RWPE1 (cell line): ENCODE measurements around the gene AIG1.

Experiments used
- CTCF ChIA-PET: fragments of 350-600 bp; sonication (Branson Sonifier 250); formaldehyde crosslinking; extraction: SDS; loops from one replicate; lab custom pipeline; 2021; lab: Yijun Ruan, JAX
- POLR2A ChIA-PET: fragments of 400-600 bp; formaldehyde crosslinking; extraction: SDS; loops from one replicate; lab custom pipeline; 2020; ENCODE audit warnings: antibody characterized with exemption; ENCODE audit not compliant: low non-redundant PET; lab: Yijun Ruan, JAX
- DNase-seq: peaks from one replicate; pipeline ENCODE4 v3.0.0; 2012; ENCODE audit warnings: low spot score
- H3K27ac ChIP-seq: fragments of 450-650 bp; 2 replicates; pipeline ENCODE4 v1.5.1; 2017
- CTCF ChIP-seq: fragments of 450-650 bp; conservative IDR thresholded peaks from 2 replicates; pipeline ENCODE4 v1.5.1; 2017; ENCODE audit warnings: low read depth, mild to moderate bottlenecking

The AIG1 gene

GRCh38 chr6:143205131-143205535 is 144.4 kb downstream of the AIG1 start:
- POLR2A ChIA-PET, result no interaction called here
- no peak for DNase-seq
- CTCF ChIA-PET, result no interaction called here
- TF ChIP-seq CTCF, result no peak
- no peak overlapping the region for H3K27ac ChIP-seq

DNA sequence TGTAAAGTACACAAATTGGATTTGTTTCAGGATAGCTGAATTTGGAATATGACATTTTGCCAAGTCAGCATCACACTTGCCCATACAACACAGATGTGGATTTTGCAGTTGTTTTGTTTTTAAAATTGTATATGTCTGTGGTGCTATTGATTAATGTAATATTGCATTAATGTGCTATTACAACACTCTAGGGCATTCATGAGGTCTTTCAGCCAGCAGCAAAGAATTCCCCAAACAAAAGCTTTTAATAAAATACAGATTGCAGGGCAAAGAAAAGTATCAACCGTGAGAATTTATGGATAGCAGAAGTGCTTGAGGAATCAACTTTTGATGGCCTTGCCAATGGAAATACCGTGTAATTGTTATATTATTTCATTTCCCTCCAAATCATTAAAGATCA is 144.9 kb downstream of the AIG1 start:
- ChIA-PET POLR2A (no interaction called here), CTCF (no interaction called here)
- H3K27ac ChIP-seq, result no peak overlapping the region
- no peak for DNase-seq
- TF ChIP-seq CTCF, result no peak

GRCh38 chr6:143205991-143206390 is 145.3 kb downstream of the AIG1 start:
- H3K27ac ChIP-seq, result no peak overlapping the region
- no peak for TF ChIP-seq CTCF
- no peak for DNase-seq
- CTCF ChIA-PET, result no interaction called here
- POLR2A ChIA-PET, result no interaction called here

DNA sequence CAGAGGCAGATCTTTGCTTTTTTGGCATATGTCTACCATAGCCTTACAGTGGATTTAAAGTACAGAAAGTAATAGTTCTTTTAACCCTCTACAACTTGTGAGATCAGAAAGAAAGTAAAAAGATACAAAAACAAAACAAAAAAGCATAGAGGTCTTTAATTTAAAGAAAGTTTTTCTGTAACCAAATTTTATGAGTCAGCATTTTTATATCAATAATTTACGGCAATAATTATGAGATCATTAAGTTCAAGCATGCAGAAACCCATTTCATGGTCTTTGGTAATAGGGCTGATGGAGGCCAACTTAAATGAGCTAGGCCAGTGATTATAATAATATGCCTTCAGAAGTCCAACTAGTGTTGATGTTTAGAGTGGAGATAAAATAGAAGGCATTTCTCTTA is 145.9 kb downstream of the AIG1 start:
- DNase-seq, result no peak
- ChIA-PET POLR2A (no interaction called here), CTCF (no interaction called here)
- no peak overlapping the region for H3K27ac ChIP-seq
- no peak for TF ChIP-seq CTCF

- H3K27ac ChIP-seq, result no peak overlapping the region
- ChIA-PET POLR2A (no interaction called here), CTCF (no interaction called here)
- no peak for DNase-seq
- TF ChIP-seq CTCF, result no peak
These were observed 149.7 kb downstream of the AIG1 start for GRCh38 chr6:143210420-143210819.

GRCh38 chr6:143213859-143214376 is 153.2 kb downstream of the AIG1 start:
- H3K27ac ChIP-seq, result no peak overlapping the region
- TF ChIP-seq CTCF, result no peak
- no peak for DNase-seq
- CTCF ChIA-PET, result no interaction called here
- POLR2A ChIA-PET, result interaction anchor here (0.6 kb wide), 1 partner anchor 12 kb away, joined by 3 read pairs; no protein-coding TSS in a partner anchor
